Breast epithelium (tissue), 4 donors: ENCODE measurements around the gene LAS1L. TPM values are rescaled to one million over a fixed set of nuclear protein-coding genes. Genes with fewer than 3 reads are reported as not detected.

ENCODE experiments used
- DNase-seq, 2 donors: peaks; one replicate each; pipeline ENCODE4 v3.0.0-alpha.2; 2019; ENCODE audit warnings: low spot score in 2 of 2
- H3K27ac ChIP-seq, 2 donors: fragments of 200-600 bp; sonication (generic) in 1 of 2; one replicate each; pipeline ENCODE4 v1.5.1; 2016 to 2019; ENCODE audit warnings: mild to moderate bottlenecking in 1 of 2
- H3K27me3 ChIP-seq, 2 donors: fragments of 200-600 bp; sonication (generic) in 1 of 2; one replicate each; pipeline versions ENCODE4 v1.5.1 to v1.6.0; 2017 to 2019; ENCODE audit warnings: control low read depth in 1 of 2, mild to moderate bottlenecking in 1 of 2
- H3K36me3 ChIP-seq: fragments of 200-600 bp; one replicate; pipeline ENCODE4 v1.5.1; 2019
- H3K4me1 ChIP-seq, 2 donors: fragments of 200-600 bp; sonication (generic); one replicate each; pipeline ENCODE4 v1.5.1; 2016 to 2019; ENCODE audit warnings: control low read depth in 1 of 2
- H3K4me3 ChIP-seq, 3 donors: fragments of 200-600 bp; sonication (generic); 1 replicate in 2 of 3; 2 replicates in 1 of 3; pipeline ENCODE4 v1.5.1; 2016 to 2019; ENCODE audit warnings: mild to moderate bottlenecking in 3 of 3, moderate library complexity in 2 of 3
- H3K9me3 ChIP-seq, 2 donors: fragments of 200-600 bp; sonication (generic) in 1 of 2; one replicate each; pipeline ENCODE4 v1.5.1; 2016 to 2019; ENCODE audit warnings: control low read depth in 1 of 2
- CTCF ChIP-seq, 3 donors: fragments of 450-650 bp; IDR thresholded peaks; one replicate each; pipeline ENCODE4 v1.5.1; 2016 to 2017; ENCODE audit warnings: antibody characterized with exemption in 3 of 3, mild to moderate bottlenecking in 3 of 3, moderate library complexity in 3 of 3
- POLR2A ChIP-seq: fragments of 450-650 bp; IDR thresholded peaks from one replicate; pipeline ENCODE4 v1.6.1; 2016; ENCODE audit warnings: antibody characterized with exemption, mild to moderate bottlenecking, moderate library complexity
- POLR2AphosphoS5 ChIP-seq, 3 donors: sonication (generic); formaldehyde crosslinking; IDR thresholded peaks; one replicate each; pipeline ENCODE4 v1.6.1; 2017; ENCODE audit warnings: antibody characterized with exemption in 3 of 3
- intact Hi-C: fragments of 100-400 bp; cut with DNase I; formaldehyde crosslinking; loops from one replicate; pipeline ENCODE4 v1.15.1; 2023; ENCODE audit warnings: low total_unique reads
- total RNA-seq, 3 donors: library from RNA; depleted of rRNA; stranded (reverse); fragments of >200 nt; gene quantifications; one replicate each; pipeline ENCODE4 v1.1.0, GENCODE V29; 2016

Gene LAS1L
- total RNA-seq, 3 donors from 2014 or later: 26.9 to 35.4 (median 35.1) TPM

- Histone ChIP-seq H3K4me3 (no peak overlapping the region), H3K9me3 (no peaks in the 10 kb centered on the region), H3K4me1 (no peaks in the 10 kb centered on the region), H3K27me3 (peaks cover 0 to 41% of the 10 kb centered on the region in 2 donors), H3K36me3 (no peaks in the 10 kb centered on the region), H3K27ac (no peak overlapping the region)
- intact Hi-C loops: no loop called here
- no peak for TF ChIP-seq POLR2A
- no peak for TF ChIP-seq POLR2AphosphoS5 (IDR thresholded peaks at IDR 0.05)
- TF ChIP-seq CTCF (IDR thresholded peaks at IDR 0.05): no peak
- DNase-seq: no peak
Observed at GRCh38 chrX:65517923-65518322, 16.7 kb downstream of the LAS1L start.

GRCh38 chrX:65516756-65517155, 17.8 kb downstream of the LAS1L start:
- no peaks in the 10 kb centered on the region for H3K36me3 ChIP-seq
- no peaks in the 10 kb centered on the region for H3K9me3 ChIP-seq
- H3K27ac ChIP-seq: no peak overlapping the region
- TF ChIP-seq POLR2A (no peak), POLR2AphosphoS5 (IDR thresholded peaks at IDR 0.05) (no peak), CTCF (IDR thresholded peaks at IDR 0.05) (no peak)
- no peak overlapping the region for H3K4me3 ChIP-seq
- DNase-seq: no peak
- intact Hi-C loops: no loop called here
- H3K27me3 ChIP-seq: peaks cover 0 to 41% of the 10 kb centered on the region in 2 donors
- H3K4me1 ChIP-seq: no peaks in the 10 kb centered on the region

GRCh38 chrX:65513610-65514009, 21.0 kb downstream of the LAS1L start:
- TF ChIP-seq POLR2A: no peak
- TF ChIP-seq POLR2AphosphoS5 (IDR thresholded peaks at IDR 0.05): no peak
- no peak for TF ChIP-seq CTCF (IDR thresholded peaks at IDR 0.05)
- intact Hi-C loops: no loop called here
- H3K27ac ChIP-seq: no peak overlapping the region
- no peaks in the 10 kb centered on the region for H3K4me1 ChIP-seq
- no peaks in the 10 kb centered on the region for H3K36me3 ChIP-seq
- no peaks in the 10 kb centered on the region for H3K9me3 ChIP-seq
- no peak overlapping the region for H3K4me3 ChIP-seq
- DNase-seq: no peak
- peaks cover 0 to 33% of the 10 kb centered on the region in 2 donors for H3K27me3 ChIP-seq

GRCh38 chrX:65509400-65509799, 25.2 kb downstream of the LAS1L start:
- peaks cover 0 to 20% of the 10 kb centered on the region in 2 donors for H3K27me3 ChIP-seq
- intact Hi-C loops: no loop called here
- no peak overlapping the region for H3K4me3 ChIP-seq
- no peak overlapping the region for H3K27ac ChIP-seq
- no peak for TF ChIP-seq POLR2A
- no peak for TF ChIP-seq POLR2AphosphoS5 (IDR thresholded peaks at IDR 0.05)
- TF ChIP-seq CTCF (IDR thresholded peaks at IDR 0.05): no peak
- DNase-seq: no peak
- H3K4me1 ChIP-seq: no peaks in the 10 kb centered on the region
- H3K9me3 ChIP-seq: no peaks in the 10 kb centered on the region
- H3K36me3 ChIP-seq: no peaks in the 10 kb centered on the region

- no peak for TF ChIP-seq POLR2A
- TF ChIP-seq CTCF (IDR thresholded peaks at IDR 0.05): no peak
- no peak for TF ChIP-seq POLR2AphosphoS5 (IDR thresholded peaks at IDR 0.05)
- intact Hi-C loops: no loop called here
- Histone ChIP-seq H3K4me1 (no peaks in the 10 kb centered on the region), H3K27me3 (peaks cover 0 to 15% of the 10 kb centered on the region in 2 donors), H3K36me3 (no peaks in the 10 kb centered on the region), H3K9me3 (no peaks in the 10 kb centered on the region), H3K27ac (no peak overlapping the region), H3K4me3 (no peak overlapping the region)
- DNase-seq: no peak
Observed at GRCh38 chrX:65508851-65509250, 25.7 kb downstream of the LAS1L start.
